ENCODE data around the gene SNCG.

GRCh38 chr10:86944031-86944419, 14.4 kb upstream of the SNCG start:
- TF ChIP-seq POLR2A (IDR thresholded peaks at IDR 0.05) (no peak), CTCF (IDR thresholded peaks at IDR 0.05) (no peak)
